ENCODE measurements around the gene PIGBOS1.
"Not testable (repeated sequence)": the region's sequence is repeated elsewhere in the genome, so short reads cannot be mapped to it uniquely, and the experiment has no call there.

PIGBOS1 gene

DNA sequence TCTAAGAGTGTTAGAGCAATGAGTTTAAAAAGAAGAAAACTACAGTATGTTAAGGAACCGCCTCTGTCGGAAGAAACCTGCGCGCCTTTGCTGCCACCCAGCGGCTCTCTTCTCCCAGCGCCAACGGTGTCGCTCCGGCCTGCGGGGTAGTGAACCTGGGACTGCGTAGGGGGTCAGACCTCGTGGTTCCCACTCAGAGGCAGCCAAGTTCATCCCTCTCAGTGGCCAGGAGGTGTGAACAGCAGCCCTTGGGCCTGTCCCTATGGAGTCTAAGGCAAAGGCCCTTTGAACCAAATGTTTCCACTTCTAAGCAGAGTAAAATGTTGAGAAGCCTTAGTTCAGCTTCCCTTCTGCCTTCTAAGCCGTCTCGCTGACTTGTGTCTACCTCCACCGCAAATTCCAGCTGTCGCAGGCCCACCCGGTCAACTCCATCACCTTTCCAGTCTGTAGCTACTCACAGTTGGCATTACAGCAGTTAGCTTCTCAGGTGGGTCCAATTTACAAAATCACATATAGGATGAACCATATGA lies 28.3 kb downstream of the PIGBOS1 start:
- peak; percentile 77 for DNase-seq

DNA sequence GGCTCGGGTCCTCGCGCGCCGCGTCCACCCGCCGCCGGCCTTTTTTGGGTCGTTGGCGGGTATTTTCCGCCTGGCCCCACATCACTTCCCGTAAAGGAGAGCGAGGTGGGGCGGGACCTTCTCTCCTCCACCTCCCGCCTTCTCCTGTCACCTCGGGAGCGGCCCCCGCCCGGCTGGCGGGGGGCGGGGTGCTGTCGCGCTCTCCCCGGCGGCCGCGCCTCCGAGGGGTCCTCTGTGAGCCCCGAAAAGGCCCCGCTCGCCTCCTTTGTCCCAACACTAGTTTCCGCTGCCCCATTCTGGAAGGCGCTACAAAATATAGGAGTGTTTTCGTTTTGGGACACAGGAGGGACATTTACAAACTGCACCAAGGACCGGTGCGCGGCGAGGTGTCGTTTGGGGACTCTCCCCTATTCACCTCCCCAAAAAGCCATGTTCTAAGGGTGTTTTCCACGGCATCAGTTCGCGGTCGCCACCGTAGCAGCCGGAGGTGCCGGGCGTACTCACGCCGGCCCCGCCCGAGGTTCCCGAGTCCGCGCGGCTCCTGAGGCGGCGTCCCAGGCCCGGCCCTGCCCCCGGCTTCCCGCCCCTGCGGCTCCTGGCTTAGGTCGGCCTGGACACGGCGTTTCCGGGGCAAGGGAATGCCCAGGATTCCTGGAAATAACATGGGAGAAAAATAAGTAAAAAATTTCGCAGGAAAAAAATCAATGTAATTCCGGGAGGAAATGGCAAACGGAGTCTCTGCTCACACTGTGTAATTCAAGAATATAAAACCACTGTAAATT lies 29.0 kb downstream of the PIGBOS1 start, which contains the start of gene RAB27A:
TSS of gene RAB27A (minus strand) at position 68 of the 782 bp plus-strand sequence. CDS start 54,879 bp downstream, outside the sequence.
- no peak for DNase-seq

DNA sequence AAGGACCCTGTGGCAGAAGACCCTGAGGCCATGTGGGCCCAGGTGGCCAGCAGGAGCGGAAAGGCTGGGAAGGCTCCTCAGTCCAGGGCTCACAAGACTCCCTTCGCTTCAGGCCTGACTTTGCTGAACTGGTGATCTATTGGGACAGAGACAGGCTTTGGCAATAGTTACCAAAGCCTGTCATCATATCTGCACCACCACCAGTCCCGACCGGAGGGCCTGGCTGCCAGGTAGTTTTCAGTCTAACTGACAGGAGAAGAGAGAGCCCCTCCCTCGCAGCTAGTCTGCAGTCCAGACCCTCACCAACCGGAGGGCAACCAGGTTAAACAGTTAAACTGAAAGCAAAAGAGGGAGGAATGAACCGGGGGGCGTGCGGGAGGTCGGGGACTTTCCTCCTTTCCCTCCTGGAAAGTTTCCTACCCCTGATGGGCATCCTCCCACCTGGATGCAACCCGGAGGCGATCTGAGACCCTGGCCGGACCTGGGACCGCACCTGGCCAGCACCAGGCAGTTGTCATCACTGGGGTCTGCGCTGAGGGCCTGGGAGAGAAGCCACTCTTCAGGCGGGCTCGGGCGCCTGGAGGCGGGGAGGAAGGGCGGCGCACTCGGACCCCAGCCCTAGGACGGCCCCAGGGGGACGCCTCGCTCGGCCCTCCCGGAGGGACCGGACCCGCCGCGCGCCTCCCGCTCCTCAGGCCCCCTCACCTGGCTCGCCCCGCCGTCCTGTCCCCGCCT lies 29.7 kb downstream of the PIGBOS1 start:
- DNase-seq, result no peak

GRCh38 chr15:55288006-55288717 lies 30.8 kb downstream of the PIGBOS1 start:
- DNase-seq, result no peak

DNA sequence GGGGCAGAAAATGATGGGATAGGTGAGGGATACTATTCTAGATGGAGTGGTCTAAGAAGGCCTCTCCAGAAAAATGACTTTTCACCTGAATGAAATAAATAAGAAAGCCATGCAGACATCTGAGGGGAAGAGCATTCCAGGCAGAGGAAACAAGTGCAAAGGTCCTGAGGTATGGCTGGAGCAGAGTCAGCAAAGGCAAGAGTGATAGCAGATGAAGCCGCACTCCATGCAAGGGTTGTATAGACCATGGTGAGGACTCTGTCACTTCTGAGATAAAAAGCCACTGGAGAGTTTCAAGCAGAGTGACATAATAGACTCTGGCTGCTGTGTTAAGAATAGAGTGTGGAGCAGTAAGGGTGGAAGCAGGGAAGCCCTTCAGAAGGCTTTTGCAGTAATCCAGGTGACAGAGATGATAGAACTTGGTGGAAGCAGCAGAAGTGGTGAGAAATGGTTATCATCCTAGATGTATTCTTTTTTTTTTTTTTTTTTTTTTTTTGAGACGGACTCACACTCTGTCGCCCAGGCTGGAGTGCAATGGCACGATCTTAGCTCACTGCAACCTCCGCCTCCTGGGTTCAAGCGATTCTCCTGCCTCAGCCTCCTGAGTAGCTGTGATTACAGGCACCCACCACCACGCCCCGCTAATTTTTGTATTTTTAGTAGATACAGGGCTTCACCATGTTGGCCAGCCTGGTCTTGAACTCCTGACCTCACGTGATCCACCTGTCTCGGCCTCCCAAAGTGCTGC lies 32.3 kb downstream of the PIGBOS1 start:
- DNase-seq, result not testable (repeated sequence)

DNA sequence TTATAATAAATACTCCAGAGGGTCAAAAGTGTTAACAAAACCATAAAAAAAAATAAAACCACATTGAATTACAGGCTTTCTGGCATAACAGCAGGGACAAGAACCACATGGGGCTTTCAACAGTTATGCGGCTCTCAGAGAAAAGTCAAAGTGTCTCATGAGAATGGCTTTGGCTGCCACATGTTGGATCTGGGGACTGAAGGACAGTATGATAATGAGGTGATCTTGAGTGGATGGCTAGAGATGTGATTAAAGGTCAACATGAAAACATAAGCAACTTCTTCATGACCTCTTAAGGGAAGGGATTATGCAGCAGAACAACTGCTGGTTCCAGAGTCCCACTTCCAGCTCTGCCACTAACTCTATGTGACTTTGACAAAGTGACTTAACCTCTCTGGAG lies 34.5 kb downstream of the PIGBOS1 start:
- no peak for DNase-seq

DNA sequence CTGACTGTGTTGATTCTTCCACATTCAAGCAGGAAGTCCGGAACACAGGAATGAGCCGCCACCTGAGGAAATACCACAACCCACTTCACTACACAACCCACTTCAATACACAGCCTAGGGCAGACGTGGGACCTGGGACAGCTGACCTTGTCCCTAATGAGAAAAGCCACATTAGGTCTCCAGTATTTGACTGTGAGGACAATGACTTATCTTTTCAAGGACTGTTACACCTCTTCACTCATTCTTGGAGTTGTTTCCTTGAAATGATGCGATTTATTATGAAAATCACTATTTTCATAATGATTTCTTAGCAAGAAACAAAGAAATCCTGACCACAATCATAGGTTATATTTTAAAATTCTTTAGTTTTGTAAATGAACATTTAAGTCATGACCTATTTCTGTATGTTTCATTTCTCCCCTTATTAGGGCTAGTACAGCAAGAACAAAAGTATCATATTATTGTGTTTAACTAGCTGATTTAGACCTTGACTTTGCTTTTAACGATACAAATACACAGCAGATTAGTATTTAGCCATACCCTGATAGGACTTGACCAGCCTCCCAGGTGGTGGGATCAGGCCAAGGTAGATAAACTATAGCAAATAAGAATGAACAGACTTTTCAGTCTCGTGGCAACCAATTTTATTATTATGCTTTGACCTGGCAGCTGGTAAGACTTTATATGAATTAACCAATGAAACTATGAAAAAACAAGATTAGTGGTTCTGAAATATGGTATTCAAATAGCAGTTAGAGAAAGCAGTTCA lies 35.4 kb downstream of the PIGBOS1 start:
- DNase-seq, result no peak

DNA sequence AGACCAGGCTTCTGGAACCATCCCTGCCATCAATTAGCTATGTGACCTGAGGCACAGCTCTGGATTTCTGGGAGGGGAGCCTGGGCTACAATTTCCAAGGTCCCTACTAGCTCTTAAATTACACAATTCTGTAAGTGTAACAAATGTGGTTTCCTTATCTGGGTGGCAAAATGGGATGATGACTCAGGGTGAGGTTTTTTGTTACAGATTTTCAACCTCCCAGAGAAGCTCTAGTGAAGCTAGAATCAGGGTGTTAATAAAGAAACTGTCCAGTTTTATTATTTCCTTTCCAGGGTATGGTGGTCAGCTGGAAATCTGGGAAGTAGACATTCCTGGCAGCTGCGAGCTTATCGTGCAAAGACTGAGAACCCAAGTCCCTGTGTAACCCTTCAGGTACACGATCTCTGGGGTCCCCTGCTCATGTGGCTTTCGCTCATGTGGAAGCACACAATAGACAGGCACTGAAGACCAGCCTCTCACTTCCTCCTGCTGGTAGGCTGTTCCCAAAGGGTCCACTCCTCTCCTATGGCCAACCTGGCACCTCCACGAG lies 36.6 kb downstream of the PIGBOS1 start:
- DNase-seq, result no peak

- no peak for DNase-seq
Measured at GRCh38 chr15:55281517-55282228, 37.2 kb downstream of the PIGBOS1 start.

DNA sequence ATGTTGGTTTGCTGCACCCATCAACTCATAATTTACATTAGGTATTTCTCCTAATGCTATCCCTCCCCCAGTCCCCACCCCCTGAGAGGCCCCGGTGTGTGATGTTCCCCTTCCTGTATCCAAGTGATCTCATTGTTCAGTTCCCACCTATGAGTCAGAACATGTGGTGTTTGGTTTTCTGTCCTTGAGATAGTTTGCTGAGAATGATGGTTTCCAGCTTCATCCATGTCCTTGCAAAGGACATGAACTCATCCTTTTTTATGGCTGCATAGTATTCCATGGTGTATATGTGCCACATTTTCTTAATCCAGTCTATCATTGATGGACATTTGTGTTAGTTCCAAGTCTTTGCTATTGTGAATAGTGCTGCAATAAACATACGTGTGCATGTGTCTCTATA lies 38.3 kb downstream of the PIGBOS1 start:
- DNase-seq, result not testable (repeated sequence)

DNA sequence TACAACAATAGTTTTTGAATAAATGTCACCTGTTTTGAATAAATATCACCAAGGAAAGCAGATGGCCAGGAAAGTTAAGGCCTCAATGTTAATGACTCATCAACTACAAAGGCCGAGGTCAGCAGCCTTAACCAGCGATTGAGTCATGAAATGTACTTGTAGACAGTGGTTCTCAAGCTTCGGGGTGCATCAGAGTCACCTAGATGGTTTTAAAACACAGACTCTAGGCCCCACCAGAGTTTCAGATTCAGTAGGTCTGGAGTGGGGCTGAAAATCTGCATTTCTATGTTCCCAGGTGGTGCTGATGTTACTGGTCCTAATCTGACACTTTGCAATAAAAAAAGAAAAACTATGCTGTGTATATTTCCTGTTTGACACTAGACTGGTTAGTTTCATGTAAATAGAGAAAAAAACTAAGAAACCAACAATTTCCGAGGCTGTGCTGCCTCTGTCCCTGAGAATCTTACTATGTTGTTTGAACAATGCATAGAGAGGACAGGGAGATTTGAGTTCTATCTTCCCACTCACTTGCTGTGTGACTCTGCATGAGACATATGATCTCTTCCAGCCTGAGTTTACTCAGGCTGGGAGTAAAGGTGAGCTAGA lies 39.1 kb downstream of the PIGBOS1 start:
- DNase-seq, result no peak

DNA sequence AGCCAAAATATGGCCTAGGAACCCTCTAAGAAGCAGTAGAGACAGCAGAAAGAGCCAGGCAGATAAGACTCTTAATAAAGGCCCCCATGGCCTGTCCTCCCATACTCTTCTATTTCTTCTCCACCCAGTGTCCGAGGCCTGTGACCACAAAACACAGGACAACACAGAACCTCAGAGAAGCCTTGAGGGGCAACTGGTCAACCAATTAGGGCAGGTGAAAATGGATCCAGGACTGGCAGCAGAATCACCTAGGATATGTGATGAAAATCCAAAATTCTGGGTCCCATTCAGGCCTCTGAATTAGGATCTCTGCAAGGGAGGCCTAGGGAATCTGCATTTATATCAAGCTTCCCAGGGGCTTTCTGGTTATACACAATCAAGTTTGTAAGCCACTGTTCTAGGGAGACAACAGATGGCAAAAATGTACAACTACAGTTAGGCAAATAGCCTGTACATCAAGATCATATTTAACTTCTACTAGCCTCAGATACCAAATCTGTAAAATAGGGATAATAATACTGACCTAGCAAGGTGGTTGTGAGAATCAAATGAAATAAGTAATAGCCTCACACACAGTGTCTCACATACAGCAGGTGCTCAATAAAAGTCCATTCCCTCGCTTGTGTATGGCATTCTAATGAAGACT lies 39.7 kb downstream of the PIGBOS1 start:
- no peak for DNase-seq

DNA sequence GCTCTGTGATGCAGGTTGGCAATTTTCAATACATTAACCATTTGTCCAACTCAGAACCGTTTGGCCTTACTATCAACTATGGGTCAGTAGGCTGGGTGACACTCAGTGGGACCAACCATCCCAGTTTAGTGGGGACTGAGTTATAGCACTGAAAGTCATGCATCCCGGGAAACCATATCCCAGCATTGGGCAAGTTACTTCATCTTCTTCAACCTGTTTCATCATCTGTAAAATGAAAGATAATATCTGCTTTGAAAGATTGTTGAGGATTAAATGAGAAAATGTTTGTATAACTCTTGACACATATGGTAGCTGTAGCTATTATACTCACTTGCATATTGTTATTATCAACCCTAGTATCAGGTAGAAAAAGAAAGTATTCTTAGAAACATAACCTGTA lies 41.2 kb downstream of the PIGBOS1 start:
- no peak for DNase-seq

DNA sequence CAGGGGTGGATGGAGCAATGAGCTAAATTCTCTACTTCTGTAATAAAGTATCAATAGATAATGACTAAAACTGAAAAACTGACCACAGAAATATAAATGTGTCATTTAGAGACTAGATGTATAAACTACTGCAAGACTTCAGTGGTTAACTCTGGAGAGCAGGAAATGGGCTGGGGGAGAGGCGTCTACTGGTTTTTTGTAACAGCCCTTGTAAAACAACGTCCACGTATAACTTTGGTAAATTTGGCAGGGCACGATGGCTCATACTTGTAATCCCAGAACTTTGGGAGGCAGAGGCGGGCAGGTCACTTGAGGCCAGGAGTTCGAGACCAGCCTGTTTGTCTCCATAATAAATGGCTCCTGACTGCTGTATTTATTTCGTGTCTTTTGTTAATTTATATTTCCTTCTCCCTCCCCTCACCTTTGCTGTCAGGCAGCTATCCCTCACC lies 41.8 kb downstream of the PIGBOS1 start:
- peak; percentile 35 for DNase-seq

DNA sequence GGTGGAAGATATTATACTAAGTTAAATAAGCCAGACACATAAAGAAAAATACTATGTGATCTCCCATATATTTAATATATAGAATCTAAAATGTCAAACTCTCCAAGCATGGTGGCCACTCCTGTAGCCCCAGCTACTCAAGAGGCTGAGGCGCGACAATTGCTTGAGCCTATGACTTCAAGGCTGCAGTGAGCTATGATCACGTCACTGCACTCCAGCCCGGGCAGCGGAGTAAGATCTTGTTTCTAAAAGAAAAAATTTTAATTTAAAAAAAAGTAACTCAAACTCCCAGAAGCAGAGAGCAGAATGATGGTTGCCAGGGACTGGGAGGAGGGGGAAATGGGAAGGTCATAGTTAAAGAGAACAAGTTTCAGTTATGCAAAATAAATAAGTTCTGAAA lies 42.6 kb downstream of the PIGBOS1 start:
- DNase-seq, result no peak

DNA sequence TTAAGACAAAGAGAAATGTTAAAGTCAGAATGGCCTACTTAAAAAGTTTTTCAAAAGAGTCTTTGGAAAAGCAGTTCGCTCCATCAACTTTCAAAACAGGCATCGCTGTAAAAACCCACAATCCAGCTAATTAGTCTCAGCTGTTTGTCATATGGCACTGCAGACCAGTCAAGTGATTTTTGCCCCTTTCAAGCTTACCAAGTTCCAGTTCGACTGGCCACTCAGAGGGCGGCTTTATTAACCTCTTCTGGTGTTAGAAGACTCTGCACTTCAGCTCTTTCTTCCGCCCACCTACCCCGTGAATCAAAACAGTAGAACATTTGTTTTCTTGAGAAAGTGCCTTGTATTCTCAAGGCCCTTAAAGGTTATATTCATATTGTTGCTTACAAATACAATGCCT lies 48.6 kb downstream of the PIGBOS1 start:
- no peak for DNase-seq

DNA sequence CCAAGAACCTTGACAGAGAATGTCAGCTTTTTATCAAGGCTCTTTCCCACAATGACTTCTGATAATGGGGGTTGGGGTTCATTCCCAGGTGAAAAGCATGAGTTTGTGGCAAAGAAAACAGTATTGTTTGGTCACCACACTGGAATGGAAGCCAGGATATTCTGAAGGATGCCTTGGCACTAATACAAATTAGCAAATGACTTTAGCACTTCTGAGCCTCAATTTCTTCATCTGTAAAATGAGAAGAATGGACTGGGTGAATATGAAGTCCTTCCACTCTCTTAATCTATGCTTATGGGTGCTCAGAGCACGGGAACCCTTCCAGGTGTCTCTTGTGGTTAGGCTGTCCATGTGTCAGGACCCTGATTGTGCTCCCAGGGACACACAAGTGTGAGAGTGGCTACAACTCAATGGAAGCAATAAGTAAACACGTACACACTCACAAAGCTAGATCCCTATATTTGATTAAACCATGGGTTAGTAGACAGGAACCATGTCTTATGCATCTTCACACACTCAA lies 50.7 kb downstream of the PIGBOS1 start:
- DNase-seq, result no peak

- DNase-seq, result peak; percentile 81
Measured at GRCh38 chr15:55267401-55268175, 51.3 kb downstream of the PIGBOS1 start.
